OCI-LY1 (cell line): ENCODE measurements around the gene ATP8A2.

ENCODE experiments used
- H2AFZ ChIP-seq: fragments of 200-600 bp; sonication (generic), shearing (Covaris generic); 2 replicates; pipeline ENCODE4 v1.6.0; 2014; ENCODE audit warnings: antibody characterized with exemption, mild to moderate bottlenecking, low read length
- H3F3A ChIP-seq: fragments of 200-600 bp; sonication (generic), shearing (Covaris generic); 2 replicates; pipeline ENCODE4 v1.6.0; 2014; ENCODE audit warnings: mild to moderate bottlenecking, antibody characterized with exemption, low read length, moderate library complexity; ENCODE audit not compliant: insufficient read depth
- H3K27ac ChIP-seq: fragments of 200-600 bp; sonication (generic); 2 replicates; pipeline ENCODE4 v1.5.1; 2014; ENCODE audit warnings: low read length, mixed run types, mild to moderate bottlenecking, low read depth; ENCODE audit not compliant: poor library complexity, severe bottlenecking
- H3K27me3 ChIP-seq: fragments of 200-600 bp; sonication (generic); 2 replicates; pipeline ENCODE4 v1.6.0; 2014; ENCODE audit warnings: antibody characterized with exemption, mild to moderate bottlenecking, low read length, moderate library complexity; ENCODE audit not compliant: insufficient read depth
- H3K36me3 ChIP-seq: fragments of 200-600 bp; sonication (generic); 2 replicates; pipeline ENCODE4 v1.6.1; 2014; ENCODE audit warnings: mild to moderate bottlenecking, antibody characterized with exemption, low read length, moderate library complexity, mixed read lengths; ENCODE audit not compliant: insufficient read depth
- H3K4me1 ChIP-seq: fragments of 200-600 bp; sonication (generic); 2 replicates; pipeline ENCODE4 v1.5.1; 2014; ENCODE audit warnings: mild to moderate bottlenecking, low read length, moderate library complexity; ENCODE audit not compliant: insufficient read depth, severe bottlenecking
- H3K4me2 ChIP-seq: fragments of 200-600 bp; sonication (generic), shearing (Covaris generic); 2 replicates; pipeline ENCODE4 v1.6.1; 2014; ENCODE audit warnings: low read length
- H3K4me3 ChIP-seq: fragments of 200-600 bp; sonication (generic); 2 replicates; pipeline ENCODE4 v1.5.1; 2014; ENCODE audit warnings: low read length, low read depth, mild to moderate bottlenecking, mixed read lengths; ENCODE audit not compliant: poor library complexity, severe bottlenecking
- H3K79me2 ChIP-seq: fragments of 200-600 bp; shearing (Covaris generic); 2 replicates; pipeline ENCODE4 v1.6.1; 2016; ENCODE audit warnings: mixed run types, low read length, mixed read lengths; ENCODE audit not compliant: insufficient read depth
- H3K9ac ChIP-seq: fragments of 200-600 bp; sonication (generic), shearing (Covaris generic); 2 replicates; pipeline ENCODE4 v1.6.1; 2014; ENCODE audit warnings: mild to moderate bottlenecking, low read length, mixed read lengths
- H3K9me2 ChIP-seq: fragments of 200-600 bp; sonication (generic), shearing (Covaris generic); 2 replicates; pipeline ENCODE4 v1.6.1; 2014; ENCODE audit warnings: low read depth, mild to moderate bottlenecking, low read length, mixed read lengths
- H3K9me3 ChIP-seq: fragments of 200-600 bp; shearing (Covaris generic); 2 replicates; pipeline ENCODE4 v1.6.1; 2014; ENCODE audit warnings: low read length, mixed read lengths
- H4K20me1 ChIP-seq: fragments of 200-600 bp; sonication (generic), shearing (Covaris generic); 2 replicates; pipeline ENCODE4 v1.6.0; 2016; ENCODE audit warnings: mild to moderate bottlenecking, low read length; ENCODE audit not compliant: insufficient read depth
- CTCF ChIP-seq: fragments of 200-600 bp; sonication (generic), shearing (Covaris generic); IDR thresholded peaks from 2 replicates; pipeline ENCODE4 v1.5.1; 2017; ENCODE audit warnings: mild to moderate bottlenecking, antibody characterized with exemption, low read length, moderate library complexity, mixed read lengths
- EZH2 ChIP-seq: fragments of 200-600 bp; sonication (generic), shearing (Covaris generic); IDR thresholded peaks from 2 replicates; pipeline ENCODE4 v1.8.0; 2017; ENCODE audit warnings: borderline replicate concordance, mixed run types, mild to moderate bottlenecking, antibody characterized with exemption, low read length, moderate library complexity, mixed read lengths

The ATP8A2 gene

DNA sequence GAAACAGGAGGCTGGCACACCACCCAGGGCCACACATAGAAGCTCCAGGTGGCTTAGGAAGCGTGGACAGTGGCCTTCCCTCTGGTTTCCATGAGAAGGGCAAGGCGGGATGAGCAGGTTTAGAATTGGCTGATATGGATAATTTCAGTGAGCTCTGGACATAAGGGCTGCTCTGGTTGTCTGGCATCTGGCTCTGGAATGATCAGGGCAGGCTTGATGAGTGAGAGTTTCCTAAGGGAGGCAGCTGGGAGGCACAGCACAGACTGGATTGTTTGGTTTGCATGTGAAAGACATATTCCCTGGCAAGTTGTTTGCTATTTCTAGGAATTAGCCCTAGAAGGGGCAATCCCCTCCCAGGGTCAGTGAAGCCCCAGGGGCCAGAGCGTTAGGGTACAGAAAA lies 129.5 kb downstream of the ATP8A2 start:
- H3K4me1 ChIP-seq = no peaks in the 10 kb centered on the region
- no peaks in the 10 kb centered on the region for H3F3A ChIP-seq
- H3K4me3 ChIP-seq = no peak overlapping the region
- H4K20me1 ChIP-seq = no peaks in the 10 kb centered on the region
- no peaks in the 10 kb centered on the region; the same call in 1 of the 2 replicates for H3K27me3 ChIP-seq
- no peak overlapping the region for H3K27ac ChIP-seq
- H3K4me2 ChIP-seq = no peak overlapping the region
- H3K9ac ChIP-seq = no peak overlapping the region
- H3K79me2 ChIP-seq = no peaks in the 10 kb centered on the region
- no peak overlapping the region for H2AFZ ChIP-seq
- no peaks in the 10 kb centered on the region for H3K9me2 ChIP-seq
- no peaks in the 10 kb centered on the region for H3K36me3 ChIP-seq
- no peak for TF ChIP-seq EZH2
- TF ChIP-seq CTCF = no peak
- no peaks in the 10 kb centered on the region for H3K9me3 ChIP-seq

DNA sequence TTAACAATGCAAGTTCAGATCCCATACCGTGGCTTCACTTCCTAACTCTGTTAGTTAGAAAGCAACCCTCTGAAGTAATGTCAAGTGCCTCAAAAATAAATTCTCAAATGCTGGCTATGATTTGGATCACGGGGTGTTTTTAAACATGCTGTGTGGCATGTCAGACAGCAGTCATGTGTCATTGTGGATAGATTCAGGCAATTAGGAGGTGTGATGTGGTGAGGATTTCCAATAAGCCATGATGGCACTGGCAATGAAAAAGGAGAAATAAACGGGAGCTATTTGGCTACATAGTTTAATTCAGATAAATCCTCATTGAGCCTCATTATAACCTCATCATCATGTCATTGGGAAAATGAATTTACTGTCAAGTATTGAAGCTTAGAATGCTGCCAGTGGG lies 130.3 kb downstream of the ATP8A2 start:
- no peaks in the 10 kb centered on the region for H3F3A ChIP-seq
- no peak overlapping the region for H3K27ac ChIP-seq
- H3K79me2 ChIP-seq = no peaks in the 10 kb centered on the region
- H3K4me1 ChIP-seq = no peaks in the 10 kb centered on the region
- no peaks in the 10 kb centered on the region for H3K36me3 ChIP-seq
- no peak overlapping the region for H2AFZ ChIP-seq
- no peak overlapping the region for H3K9ac ChIP-seq
- TF ChIP-seq EZH2 (no peak), CTCF (no peak)
- H3K27me3 ChIP-seq = no peaks in the 10 kb centered on the region; the same call in 1 of the 2 replicates
- no peak overlapping the region for H3K4me3 ChIP-seq
- no peak overlapping the region for H3K4me2 ChIP-seq
- no peaks in the 10 kb centered on the region for H4K20me1 ChIP-seq
- no peaks in the 10 kb centered on the region for H3K9me3 ChIP-seq
- H3K9me2 ChIP-seq = no peaks in the 10 kb centered on the region

DNA sequence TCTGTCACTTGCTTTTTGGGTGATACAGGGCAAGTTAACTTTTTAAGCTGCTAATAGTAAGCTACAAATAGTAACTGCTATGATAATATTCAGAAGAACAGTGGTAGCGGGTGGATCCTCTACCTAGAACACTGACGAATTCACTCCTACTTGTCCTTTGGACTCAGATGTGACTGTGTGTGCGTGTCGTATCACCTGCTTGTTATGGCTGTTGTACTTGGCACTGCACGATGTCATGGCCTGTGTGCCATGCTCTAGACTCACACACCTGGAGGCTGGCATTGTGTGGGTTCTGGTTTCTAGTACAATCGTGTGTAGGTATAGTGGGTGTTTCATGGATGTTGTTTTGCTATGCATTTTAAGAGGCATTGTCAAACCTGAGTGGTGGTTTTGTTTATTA lies 130.8 kb downstream of the ATP8A2 start:
- TF ChIP-seq CTCF = no peak
- TF ChIP-seq EZH2 = no peak
- Histone ChIP-seq H3K9ac (no peak overlapping the region), H3K9me3 (no peaks in the 10 kb centered on the region), H3F3A (no peaks in the 10 kb centered on the region), H3K4me2 (no peak overlapping the region), H3K4me1 (no peaks in the 10 kb centered on the region), H4K20me1 (no peaks in the 10 kb centered on the region), H3K36me3 (no peaks in the 10 kb centered on the region), H2AFZ (no peak overlapping the region), H3K9me2 (no peaks in the 10 kb centered on the region), H3K4me3 (no peak overlapping the region), H3K27ac (no peak overlapping the region), H3K79me2 (no peaks in the 10 kb centered on the region), H3K27me3 (no peaks in the 10 kb centered on the region; the same call in 1 of the 2 replicates)
